NCI-H1105 (cell line): ENCODE data around the gene P2RX1.

Experiments
- DNase-seq: peaks from one replicate; lab custom pipeline; 2025; lab: John Stamatoyannopoulos, UW

The P2RX1 gene

DNA sequence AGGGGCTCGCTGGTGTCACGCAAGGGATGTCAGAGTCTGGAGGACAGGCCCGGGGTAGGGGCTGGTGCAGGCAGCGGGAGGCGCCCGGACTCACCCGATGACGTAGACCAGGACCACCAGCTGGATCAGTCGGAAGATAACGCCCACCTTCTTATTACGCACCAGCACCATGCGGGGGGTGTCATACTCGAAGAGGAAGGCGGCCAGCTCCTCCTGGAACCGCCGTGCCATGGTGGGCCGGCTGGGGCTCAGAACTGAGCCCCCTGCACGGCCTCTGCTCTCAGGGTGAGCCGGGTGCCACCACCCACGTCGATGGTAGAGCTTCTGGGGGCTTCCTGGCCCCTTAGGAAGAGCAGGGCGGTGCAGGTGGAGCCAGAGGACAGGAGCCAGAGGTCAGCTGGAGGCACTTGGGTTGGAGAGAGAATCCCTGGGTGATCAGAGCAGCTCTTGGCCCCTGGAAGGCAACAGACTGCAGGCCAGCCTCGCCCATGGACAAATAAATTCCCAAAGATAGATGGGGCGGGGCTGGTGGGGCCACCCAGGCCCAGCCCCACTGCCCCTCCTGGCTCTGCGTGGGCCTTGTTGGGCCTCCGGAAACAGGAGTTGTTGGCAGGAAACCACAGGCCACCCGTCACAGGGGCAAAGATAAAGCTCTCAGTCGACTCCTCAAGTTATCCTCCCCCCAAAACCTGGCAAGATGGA is at the start of gene P2RX1:
P2RX1 (minus strand) TSS at position 471 of the 702 bp plus-strand sequence; CDS start at position 231, 240 bp downstream.
- DNase-seq: no peak

DNA sequence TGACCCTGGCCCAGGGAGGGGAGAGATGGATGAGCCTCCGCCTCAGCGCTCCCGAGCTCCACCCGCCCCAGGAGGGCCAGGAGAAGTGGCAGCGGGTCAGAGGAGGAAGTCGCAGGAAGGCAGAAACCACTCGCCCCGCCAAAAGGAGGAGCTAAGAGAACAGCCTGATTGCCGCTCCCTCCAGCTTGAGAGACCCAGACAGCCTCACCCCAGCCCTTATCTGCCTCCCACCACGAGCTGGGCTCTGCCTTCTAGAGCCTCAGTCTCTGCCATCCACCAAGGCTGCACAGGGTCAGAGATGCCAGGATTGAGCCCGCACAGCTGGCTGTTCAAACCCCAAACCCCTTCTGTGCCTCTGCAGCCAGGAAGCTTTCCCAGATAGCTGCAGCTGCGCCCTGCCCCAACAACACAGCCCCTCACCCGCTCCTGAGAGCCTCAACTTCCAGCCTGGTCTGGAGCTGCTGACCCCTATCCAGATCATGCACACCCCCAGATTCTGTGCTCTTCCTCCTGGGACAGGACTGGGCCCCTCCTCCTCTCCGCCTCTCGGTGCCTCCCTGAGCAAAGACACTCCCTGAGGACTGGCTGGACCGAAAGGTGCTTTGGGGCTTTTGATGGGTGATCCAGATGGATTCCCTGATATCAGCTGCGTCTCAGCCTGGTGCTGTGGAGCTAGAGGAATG is 49.0 kb upstream of the P2RX1 start:
- peak; percentile 76 for DNase-seq

DNA sequence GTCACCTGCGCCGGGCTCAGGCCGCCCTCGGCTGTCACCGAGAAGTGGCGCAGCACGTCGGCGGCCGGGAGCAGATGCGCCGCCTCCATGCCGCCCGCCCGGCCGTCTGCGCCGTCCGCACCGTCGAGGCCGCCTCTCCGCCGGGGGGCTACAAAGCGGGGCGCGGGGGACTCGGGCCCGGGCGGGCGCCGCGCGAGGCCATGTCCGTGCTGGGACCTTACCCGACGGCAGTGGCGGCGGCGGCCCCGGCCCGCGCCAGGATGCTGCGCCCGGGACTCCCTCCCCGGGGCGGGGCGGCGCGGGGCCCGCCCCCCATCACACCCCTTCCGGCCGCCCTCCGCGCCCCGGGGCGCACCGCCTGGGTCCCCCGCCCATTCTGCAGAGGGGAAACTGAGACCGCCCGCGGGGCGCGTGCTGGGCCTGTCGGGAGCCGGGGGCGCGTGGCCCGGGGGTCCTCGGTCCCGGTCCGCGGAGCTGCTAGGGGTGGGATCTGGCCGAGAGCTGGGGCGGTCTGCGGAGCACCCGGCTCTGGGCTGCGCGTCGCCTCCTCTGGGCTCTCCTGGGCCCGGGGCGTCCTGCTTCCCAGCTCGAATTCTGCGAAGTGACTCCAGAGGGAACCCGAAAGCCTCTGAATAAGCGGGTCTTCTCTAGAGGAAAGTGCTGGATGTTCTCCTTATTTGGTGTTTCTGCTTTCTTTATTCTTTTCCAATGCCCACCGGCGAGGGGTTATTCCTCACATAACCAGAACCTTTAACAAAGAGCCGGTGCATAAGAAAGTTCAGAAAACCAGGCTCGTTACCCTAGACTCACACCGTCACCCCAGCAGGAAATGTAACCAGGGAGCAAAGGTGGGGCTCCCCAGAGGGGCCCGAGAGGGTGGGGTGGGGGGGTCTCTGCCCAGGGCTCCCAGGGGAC is 48.2 kb upstream of the P2RX1 start, which contains the start of gene ATP2A3:
ATP2A3 (minus strand) TSS at position 235 of the 915 bp plus-strand sequence; CDS start at position 89, 146 bp downstream.
- DNase-seq: no peak

DNA sequence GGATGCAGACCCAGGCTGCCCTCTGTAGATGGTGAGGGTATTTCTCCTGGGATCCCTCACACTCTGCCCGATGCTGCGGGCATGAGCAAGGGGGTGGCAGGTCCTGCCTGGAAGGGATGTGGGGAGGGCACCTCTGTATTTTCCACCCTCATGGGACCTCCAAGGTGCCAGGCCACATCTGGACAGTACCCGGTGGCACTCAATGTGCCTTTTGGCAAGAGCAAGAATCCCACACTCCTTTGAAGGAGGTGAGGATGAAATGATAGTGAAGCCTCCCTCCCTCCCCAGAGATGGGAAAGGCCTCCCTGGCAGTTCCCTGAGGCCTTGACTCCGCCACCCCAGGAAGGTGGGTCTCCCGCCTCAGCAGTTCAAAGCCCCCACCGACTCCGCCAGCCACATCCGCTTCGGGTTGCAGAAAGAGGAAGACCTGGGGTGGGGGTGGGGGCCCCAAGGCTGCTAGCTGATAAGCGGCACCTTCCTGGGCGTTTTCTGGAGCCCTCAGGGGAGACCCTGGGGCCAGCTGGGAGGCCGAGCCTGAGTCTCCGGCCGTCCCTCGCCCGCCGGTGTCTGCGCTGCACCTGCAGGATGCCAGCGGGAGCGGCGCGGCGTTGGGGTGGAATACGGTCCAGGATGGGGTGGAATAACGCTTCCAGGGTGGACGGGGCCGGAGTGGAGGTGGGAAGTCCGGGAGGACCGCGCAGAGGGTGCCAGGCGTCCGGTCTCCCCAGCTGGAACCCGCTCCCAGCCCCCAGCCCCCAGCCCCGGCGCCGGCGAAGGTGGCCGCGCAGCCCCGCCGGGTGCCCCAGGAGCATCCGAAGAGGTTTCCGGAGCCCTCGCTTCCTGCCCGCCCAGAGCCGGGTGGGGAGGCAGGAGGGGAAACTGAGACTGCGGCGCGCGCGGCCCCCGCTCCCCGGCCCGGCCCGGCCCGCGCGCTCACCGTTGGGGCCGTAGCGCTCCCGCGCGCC is 47.3 kb upstream of the P2RX1 start:
- DNase-seq: no peak

DNA sequence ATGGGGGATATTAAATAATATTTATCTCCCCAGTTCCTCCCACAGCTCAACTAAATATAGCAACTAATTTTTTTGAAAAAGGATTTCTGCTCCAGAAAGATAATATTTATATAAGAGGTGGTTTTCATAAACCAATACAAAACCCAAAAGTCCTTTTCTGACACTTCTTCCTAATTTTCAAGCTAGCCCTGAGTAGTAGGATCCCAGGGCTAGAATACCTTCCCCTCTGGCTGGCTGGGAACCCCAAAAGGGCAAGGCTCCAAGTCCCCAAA is 46.6 kb upstream of the P2RX1 start:
- DNase-seq: no peak

DNA sequence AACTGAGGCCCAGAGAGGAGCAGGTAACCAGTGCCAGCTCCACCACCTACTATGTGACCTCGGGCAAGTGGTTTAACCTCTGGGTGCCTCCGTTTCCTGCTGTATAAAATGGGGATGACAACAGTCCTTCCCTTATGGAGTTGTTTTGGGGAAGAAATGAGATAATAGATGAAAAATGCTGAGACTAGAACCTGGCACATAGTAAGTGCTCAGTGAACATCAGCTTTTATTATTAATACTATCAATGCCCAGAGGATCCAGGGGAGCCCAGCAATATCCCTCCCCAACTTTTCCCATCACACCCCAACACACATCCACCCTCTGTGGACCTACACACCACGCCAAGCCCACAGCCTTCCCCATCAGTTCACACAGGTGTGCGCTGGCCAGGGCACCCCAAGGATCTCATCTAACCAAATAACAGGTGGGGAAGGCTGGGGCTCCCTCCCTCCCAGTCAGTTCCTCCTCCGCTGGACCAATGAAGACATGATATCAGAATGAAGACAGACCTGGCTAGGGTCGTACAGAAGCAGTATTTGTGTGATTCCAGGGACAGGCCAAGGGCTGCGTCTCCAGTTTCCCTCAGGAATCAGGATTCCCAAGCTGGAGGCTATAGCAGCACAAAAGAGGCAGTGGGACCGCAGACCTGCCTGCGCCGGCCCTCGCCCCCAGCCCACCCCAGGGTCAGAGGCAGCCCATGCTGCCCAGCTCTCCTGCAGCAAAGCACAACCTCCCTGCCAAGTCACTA is 46.1 kb upstream of the P2RX1 start:
- no peak for DNase-seq

DNA sequence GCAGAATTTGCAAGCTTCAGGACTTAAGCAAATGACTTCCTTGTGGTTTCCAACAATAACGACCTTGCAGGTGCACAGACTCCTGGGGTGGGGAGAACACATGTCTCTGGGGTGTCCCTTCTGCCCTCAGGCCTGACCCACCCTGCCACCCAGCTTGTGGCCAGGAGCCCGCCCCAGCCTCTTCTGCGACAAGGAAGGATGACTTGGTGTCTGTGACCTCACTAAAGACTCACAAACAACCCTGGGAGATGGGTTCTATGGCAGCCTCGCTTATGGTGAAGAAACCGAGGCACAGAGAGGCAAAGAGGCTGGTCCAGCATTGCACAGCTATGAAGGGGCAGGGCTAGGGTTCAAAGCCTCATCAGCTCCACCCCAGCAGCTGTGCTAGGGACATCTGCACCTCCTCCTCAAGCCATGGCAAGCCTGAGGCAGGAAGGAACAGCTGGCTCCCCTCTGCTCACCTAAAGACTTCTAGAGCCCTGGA is 45.3 kb upstream of the P2RX1 start:
- no peak for DNase-seq

DNA sequence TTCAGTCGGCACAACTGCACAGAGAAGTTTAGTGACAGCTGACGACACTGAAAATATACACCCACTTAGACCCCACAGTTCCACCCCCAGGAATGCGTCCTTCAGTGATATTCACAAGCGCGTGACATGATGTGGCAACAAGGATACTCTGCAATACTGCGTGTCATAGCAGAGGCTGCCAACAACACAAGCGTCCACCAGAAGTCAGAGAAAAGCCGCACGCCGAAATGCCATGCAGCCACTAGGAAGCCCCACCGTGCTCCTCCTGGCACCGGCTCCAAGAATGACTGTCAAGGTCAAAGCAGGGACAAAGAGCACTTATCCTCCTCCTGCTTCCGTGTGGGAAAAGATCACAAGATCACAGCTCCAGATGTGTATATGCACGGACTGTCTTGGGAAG is 44.5 kb upstream of the P2RX1 start:
- no peak for DNase-seq

DNA sequence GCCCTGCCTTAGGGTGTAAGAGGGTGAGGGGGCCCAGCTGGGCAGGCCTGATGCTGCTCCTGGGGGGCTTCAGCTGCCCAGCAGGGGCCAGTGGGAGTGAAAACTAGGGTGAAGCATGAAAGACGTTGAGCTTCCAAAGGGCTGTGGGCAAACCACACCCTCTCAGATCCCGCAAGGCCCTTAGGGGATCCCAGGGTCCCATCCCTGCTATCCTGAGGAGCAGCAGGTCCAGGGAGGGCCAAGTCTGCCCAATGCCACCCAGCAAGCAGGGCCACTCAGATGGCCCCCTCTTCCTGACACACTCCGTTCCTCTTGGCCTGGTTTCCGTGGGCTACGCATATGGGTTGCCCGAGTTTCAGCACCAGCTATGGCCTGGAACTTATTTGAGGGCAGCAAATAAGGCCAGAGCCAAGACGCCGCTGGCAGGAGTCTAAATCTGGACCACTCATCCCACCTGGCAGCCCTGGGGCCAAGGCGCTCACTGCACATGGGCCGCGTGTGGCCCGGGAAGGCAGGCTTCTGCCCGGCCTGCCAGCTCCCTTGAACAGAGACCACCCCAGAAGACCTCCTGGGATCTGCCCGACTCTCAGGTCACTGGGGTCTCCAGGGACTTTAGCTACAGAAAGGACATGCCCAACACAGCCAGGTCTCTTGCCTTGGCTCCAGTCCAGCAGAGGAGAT is 43.8 kb upstream of the P2RX1 start:
- no peak for DNase-seq

DNA sequence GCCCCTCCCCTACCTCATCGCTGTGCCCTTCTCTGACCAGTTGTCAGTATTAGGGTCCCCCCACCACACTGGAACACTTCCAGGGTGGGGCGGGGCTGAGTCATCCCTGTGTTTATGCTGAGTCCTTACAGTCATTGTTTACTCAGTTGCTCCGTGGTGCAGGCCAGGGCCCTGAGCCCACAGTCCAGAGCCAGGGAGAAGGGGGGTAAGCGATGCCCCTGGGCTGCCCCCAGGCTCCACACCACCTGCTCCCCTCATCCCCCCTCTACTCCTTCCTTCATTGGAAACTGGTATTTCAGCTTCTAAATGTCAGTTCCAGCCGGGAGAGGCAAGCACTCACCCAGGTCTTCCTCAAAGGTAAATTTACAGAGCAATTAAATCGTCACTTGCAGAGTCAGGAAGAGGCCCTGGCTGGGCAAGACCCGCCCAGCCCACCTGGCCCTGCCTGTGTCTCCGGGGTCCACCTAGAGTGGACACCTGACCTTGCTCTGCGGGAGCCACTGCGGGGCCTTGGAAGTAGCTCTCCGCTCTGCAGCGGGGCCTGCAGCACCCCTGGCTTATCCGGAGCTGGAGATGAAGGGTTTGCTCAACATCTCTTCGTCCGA is 43.1 kb upstream of the P2RX1 start:
- DNase-seq: peak; percentile 77

DNA sequence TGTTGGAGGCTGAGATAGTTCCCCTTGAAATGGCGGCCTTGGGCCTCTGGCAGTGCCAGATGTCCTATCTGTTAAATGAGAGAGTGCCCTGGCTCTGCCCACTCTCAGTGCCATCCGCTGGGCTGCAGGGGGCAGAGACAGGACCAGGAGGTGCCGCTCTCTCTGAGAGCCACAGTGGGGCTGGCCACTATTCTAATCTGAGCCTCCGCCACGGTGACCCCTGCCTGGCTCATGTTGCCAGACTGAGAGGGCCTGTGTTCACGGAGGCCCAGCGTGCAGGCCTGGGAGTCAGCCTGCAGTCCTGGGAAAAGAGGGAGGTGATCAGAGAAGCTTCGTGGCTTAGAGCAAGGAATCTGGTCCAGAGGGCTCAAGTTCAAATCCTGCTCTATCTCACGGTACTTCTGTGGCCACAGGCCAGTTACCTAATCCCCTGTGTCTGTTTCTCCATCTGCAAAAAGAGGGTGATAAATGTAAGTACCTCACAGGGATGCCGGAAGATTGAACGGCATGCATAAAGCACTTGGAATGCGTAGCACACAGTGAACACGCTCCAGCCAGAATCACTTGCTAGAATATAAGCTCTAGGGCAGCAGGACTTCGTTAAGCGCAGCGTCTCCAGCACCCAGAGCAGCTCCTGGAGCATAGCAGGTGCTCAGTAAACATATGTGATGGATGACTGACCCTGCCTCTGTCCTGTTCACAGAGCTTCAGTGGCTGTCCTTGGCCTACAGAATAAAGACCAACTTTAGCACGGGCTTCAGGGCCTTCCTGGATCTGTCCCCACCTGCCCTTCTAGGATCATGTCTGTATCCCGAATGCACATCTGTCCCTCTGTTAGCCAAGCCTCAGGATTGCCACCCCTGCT is 41.7 kb upstream of the P2RX1 start:
- no peak for DNase-seq

DNA sequence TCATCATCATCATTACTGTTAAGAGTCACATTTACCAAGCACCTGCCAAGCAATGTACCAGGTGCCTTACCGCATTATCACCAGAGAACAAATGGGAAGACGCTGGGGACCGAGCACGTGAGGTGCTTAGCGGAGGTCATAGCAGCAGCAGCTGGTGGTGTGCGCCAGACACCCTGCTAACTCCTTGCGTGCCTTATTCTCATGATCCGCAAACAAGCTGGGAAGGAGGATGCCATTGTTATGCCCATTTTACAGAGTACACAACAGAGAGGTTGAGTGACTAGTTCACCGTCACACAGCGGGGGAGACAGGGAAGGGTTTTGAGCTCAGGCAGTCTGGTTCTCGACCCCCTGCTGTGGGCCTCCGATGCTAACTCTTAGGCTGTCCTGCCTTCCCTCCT is 40.7 kb upstream of the P2RX1 start:
- DNase-seq: no peak

DNA sequence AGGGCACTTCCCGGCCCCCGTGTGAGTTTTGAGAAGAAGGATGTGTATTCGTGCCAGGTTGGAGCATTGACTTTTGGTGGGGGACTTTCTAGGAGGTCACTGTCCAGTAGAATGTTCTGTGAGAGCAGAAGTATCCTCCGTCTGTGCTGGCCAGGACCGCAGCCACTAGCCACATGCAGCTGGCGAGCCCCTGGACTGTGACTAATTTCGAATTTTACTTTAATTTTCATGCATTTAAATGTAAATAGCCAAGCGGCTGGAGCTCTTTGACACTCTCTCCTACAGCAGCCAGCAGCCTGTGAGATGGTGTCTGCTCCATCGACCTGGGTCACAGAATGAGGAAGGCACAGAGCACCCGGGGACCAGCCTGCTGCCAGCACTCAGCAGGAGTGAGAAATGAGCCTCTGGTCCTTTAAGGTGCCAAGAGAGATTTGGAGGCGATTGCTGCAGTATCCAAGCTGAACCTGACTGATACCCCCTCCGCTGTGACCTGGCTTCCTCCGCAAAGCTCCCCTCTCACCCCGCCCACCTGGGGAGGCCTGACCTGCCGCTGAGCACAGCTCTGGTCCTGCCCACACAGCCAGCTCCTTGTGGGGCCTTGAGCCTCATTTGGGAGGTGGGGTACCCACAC is 40.2 kb upstream of the P2RX1 start:
- DNase-seq: no peak

DNA sequence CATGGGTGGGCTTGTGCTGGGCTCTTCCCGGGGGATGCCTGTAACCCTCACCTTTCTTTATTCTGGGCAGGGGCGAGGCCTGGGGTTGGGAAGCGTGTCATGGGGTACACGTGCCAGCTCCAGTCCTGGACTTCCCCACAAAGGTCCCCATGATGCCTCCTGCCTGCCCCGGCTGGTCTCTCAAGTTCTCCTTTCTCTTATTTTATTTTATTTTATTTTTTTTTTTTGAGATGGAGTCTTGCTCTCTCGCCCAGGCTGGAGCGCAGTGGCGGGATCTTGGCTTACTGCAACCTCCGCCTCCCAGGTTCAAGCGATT is 39.4 kb upstream of the P2RX1 start:
- DNase-seq: no peak

DNA sequence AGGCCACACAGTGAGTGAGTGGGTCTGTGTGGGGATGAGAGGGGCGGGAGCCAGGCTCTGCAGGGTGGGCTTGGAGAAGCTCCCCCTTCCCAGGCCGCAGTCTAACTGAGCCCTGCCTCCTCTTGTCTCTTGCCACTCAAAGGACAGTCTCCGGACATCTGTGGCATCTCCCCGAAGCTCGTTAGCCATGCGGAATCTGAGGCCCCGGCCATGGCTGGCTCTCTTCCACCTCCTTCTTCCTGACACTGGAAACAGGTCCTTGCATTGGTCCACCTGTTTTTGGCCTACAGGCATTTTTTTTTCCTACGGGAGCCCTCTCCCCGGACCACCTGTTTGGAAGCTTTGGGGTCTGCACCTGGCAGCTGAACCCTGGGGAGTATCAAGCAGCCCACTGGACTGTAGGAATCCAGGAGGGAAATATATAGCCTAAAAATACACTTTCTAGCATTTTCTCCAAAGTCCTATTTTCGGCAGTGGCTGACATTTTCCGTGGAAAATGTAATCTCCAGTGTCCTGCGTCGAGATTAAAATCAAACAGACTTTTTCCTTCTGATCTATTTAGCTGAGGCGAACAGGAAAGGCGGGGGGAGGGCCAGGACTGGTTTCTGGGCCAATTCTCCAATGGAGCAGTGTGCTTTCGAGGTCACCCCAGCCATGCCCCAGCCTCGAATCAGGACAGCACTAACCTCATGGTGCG is 38.9 kb upstream of the P2RX1 start:
- no peak for DNase-seq

DNA sequence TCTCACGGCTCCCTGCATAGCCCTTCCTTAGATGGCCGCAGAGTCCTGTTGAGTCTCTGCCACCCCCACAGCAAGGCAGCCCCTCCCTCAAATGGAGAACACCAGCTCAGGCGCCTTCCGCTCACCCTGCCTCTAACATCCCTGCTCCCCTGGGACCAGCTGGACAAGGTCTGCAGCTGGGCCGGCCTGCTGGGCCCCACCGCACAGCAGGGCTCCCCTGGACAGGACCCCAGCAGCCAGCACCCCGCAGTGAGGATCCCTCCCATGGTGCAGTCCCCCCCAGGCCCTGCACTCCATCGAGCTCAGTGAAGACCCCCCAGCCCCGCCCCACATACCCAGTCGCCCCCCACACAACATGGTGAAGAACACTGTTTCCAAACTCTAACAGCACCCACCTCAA is 37.8 kb upstream of the P2RX1 start:
- no peak for DNase-seq

DNA sequence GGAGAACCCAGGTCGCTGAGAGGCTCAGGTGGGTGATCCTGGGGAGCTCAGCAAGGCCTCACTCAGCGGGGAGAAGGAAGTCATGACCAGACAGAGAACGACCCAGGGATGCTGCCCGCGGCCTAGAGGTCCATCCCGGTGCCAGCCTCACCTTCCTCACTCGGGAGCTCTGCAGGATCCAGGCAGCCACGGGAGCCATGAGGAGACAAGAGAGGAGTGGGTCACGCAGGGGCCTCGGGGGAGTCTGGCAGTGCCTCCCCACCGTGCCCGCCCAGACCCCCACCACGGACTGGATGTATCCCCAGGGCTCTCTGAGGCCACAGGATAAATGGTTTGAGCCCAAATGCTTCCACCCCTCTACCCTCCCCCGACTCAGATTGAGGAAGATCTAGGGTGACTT is 37.3 kb upstream of the P2RX1 start:
- no peak for DNase-seq

DNA sequence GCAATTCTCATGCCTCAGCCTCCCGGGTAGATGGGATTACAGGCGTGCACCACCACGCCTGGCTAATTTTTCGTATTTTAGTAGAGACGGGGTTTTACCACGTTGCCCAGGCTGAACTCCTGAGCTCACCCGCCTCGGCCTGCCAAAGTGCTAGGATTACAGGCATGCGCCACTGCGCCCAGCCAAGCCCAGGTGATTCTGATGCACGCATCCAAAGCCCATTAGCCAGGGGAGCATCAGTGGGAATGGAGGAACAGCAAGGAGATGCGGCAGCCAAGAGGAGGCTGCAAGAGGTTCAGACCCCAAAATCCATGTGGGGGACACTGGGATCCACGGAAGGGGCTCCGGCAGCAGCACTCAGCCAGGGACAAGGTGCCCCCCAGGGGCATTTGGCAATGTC is 35.9 kb upstream of the P2RX1 start:
- DNase-seq: no peak
